Embryonic facial prominence (tissue), 1 donor: ENCODE results near the gene QKI.
"Not testable (repeated sequence)": the region's sequence is repeated elsewhere in the genome, so short reads cannot be mapped to it uniquely, and the experiment has no call there.

Experiments
- DNase-seq: peaks from one replicate; pipeline ENCODE4 v3.0.0-alpha.2; 2016; ENCODE audit errors: extremely low spot score

QKI gene

DNA sequence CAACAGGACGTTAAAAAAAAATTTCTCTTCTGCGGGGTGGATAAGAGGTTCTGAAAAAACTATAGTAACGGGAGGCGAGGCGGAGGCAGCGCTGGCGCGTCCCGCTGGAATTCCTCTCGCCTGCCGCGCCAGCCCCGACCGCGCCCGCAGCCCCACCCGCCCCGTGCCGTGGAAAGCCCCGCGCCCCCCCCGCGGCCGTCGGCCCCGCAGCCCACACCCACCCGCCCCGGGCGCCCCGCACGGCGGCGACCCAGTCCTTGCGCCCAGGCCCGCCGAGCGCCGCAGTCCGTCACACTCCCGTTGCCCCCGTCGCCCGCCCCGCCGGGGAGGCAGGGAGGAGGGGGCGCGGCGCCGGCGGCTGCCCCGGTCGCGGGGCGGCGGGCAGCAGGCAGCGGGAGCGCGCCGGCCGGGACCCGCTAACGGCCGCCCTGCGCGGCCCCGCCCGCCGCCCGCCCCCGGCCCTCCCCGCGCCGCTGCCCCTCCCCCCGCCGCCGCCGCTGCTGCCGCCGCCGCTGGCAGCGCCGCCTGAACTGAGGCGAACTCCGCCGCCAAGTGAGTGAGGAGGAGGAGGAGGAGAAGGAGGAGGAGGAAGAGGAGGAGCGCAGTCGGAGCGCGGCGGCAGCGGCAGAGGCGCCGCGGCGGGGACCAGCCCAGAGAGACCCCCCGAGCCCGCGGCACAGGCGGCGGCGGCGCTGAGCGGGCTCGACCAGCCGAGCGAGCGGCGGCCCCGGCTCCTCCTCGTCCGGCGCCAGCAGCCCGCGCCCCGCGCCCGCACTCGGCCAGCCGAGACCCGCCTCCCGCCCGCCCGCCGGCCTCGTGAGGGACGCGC lies at the start of gene QKI:
QKI (plus strand) TSS at position 602 of the 829 bp plus-strand sequence. CDS start 476 bp downstream, outside the sequence.
- DNase-seq = peak; percentile 77

DNA sequence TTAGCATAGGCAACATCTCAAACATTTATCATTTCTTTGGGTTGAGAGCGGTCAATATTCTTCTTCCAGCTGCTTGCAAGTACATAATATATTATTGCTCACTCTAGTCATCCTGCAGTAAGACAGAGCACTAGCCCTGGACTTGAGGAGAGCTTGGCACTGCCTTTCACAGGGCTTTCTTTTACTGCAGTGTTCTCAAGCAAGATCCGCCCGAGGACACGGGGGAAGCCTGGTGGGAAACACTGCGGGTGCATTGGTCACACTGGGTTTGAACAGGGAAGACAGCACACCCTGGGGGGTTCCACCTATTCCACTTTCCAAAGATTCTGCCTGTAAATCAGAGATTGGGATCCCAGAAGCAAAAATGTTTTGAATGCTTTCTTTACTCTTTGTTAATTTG lies 48.2 kb upstream of the QKI start:
- DNase-seq = no peak

DNA sequence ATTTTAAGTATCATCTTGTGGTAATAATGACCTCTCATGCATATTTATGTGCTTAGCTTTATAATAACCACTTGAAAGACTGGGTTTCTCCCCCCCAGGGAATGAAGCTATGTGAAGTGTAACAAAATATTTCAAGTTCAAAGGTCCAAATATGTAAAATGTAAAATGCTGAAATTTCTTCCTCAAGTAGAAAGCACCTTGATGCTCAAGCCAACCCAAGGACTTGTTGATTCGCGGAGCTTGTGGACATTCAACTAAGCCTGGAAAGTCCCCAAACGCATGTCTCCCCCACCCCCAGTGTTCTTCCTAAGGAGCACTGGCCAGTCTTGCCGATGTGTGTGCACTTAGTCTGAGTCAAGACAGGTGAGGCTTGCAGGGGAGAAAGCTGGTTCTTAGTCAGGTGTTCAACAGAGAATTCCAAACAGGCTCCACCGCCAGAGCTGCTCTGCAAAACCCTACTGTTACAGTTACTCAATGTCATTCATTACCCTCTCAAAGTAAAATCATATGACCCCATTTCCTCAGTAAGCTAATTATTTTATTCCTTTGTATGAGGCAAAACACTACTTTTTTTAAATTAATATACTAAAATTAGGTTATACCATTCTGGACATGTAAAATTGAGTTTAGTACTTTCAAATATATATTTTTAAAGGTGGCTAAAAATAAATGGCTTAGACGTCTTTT lies 46.9 kb upstream of the QKI start:
- no peak for DNase-seq

DNA sequence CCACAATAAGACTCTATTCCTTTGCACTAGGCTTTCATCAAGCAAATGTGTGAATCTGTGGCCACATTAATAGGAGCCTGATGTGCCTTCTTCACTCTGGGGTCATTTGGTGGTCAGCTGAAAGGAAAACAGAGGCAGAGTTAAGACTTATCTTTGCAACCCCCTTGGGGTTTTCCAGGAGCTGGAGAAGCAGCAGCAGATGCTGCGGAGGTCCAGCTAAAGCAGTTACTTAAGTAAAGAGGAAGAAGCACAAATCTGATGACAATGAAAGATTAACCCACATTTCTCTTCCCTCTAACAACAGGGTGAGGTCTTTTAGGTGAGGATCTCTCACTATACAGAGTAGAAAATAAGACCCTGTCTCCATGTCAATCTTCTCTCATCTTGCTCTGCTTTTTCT lies 45.4 kb upstream of the QKI start:
- DNase-seq = no peak

DNA sequence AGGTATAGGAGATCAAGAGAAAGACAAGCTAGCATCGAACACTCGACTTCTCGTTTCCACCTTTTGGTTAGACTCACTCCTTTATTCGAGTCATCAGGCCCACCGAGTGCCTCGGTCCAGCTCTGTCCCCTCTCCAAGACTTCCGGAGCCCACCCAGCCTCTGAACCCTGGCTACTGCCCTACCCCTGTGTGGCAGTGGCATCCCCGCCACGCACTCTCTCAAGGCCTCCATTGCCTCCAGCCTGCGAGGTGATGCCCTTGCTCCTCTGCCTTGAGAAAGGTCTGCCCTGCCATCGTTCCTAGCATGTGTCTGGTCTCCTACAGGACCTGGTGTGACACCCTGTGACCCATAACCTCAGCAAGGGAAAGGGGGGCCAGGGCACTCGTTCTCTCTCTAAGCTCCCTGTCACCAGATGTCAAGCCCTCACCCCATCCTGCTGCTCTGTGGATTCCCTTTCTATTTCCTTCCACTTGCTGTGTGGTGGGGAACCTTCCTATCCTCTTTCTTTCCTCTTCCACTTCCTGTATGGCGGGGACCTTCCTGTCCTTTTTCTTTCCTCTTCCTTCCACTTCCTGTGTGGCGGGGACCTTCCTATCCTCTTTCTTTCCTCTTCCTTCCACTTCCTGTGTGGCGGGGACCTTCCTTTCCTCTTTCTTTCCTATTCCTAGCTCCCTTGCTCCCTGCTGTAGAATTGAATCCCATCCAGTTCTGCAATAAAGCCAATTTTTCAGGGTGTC lies 44.7 kb upstream of the QKI start:
- DNase-seq = no peak

DNA sequence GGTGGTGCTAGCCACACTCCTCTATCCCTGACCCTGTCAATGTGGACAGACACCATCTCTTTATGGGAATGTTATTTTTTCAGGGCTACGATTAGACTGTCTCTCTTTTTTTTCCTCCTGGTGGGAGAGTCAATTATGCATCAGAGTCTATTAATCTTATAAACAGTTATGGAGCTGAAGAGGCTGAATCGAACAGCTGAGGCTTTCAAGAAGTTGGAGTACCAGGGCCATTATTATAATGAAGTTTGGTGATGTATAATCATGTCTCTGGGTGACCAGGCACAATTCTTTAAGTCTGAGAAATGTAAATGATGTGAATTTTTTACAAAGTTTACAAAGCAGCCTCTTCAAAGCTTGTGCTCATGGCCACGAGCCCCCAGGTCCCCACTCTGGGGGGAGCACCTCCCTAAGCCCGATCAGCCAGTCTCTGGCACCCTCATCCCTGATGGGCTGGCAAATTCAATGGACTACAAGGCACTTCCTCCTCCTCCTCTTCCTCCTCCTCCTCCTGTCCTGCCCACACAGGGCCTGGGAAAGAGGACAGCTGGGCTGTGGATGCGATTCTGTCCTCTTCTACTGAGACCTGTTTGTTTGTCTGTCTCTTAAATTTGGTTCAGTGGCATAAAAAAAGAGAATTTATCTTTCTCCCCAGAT lies 43.9 kb upstream of the QKI start:
- DNase-seq = no peak

DNA sequence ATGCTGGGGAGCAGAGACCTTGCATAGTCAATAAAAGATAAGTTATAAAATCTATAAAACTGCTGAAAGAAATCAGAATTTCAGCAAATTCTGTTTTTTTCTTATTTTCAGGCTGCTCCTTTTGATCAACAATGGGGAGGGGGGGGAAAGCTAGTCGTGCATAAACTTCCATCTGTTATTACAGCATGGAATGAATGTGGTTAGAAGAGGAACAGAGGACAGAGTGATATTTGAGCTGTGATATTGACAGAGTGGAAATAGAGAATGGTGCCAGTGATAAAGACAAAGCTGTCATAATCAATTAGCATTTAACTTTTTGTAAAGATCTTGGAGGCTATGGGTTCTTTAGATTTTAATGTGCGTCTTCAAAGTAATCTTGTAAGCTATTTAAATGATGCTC lies 43.4 kb upstream of the QKI start:
- no peak for DNase-seq

DNA sequence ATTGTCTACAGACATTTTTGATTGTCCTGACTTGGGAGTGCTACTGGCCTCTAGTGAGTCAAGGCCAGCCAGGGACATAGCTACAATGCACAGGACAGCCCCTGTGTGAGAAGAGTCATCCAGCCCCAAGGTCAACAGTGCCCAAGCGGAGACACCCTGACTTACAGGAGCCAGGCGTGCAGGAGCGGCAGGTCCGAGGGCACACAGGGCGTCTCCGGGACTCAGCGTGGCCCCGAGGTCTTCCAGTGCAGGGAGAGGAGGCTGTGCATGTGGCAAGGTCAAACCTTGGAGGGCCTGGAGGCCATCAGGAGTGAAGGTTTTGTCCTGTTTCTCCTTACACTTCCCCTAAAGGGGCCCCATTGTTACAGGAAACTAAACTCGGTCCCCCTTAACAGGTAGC lies 41.3 kb upstream of the QKI start:
- no peak for DNase-seq

DNA sequence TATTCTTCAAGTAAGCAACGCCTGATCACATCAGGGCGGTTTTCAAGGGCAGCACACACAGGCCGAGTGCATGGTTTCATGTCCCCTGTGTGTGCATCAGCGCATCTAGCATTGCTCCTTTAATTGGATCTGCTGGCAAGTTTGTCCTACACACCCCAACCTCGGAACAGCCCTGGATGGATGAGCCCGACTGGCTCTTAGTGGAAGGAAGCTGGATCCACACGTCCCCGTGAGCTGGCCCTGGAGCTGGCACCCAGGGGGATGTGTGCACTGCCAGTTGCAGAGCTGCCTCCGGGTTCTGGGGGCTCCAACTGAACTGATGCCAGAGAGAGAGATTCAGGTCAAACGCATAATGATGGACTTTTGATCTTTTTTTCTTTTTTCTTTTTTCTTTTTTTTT lies 39.2 kb upstream of the QKI start:
- no peak for DNase-seq

DNA sequence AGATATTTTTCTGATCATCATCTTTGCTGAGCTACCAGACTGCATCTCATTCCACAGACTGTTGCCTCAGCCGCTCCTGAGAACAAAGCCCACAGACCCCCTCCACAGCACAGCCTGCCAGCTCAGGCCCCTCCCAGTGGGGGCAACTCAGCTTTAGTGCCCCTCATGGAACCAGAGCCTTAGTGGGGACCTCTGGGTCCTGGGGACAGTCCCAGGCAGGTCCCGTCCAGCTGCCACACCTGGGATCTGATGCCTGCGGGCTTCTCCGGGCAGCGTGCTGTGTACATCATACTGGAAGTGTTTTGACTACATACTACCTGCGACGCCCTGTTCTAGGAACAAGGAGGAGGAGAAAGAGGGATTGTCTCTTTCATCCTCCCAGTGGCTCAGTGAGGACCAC lies 38.3 kb upstream of the QKI start:
- DNase-seq = no peak

DNA sequence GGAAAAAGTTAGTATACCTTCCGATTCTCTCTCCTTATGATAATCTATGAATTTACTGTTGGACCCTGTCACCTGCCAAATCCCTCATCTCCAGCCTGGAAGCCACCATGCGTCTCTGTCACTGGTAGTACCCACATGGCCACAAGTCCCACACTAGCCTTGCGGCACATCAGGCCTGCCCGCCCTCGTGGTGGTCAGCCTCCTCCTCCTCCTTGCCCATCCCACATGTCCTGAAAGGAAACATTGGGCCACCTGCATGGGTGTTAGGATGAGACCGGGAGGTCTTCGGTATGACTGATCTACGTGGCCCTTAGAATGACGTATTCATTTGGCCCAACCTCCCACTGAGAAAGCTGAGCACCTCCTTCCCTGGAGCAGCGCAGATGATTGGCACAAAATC lies 37.0 kb upstream of the QKI start:
- DNase-seq = no peak

DNA sequence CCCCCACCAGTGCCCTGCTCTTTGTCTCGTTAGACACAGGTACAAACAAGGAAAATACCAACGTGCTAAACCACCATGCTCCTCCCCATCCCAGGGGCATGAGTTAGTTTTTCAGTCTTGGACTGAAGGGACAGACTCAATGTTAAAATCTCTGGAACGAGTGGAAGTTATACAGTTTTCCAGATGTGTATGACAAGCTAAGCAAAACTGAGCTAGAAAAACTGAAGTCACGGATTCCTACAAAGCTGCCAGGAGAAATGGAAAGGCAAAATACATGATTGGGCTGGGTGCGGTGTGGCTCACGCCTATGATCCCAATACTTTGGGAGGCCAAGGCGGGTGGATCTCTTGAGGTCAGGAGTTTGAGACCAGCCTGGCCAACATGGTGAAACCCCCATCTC lies 34.3 kb upstream of the QKI start:
- DNase-seq = no peak

DNA sequence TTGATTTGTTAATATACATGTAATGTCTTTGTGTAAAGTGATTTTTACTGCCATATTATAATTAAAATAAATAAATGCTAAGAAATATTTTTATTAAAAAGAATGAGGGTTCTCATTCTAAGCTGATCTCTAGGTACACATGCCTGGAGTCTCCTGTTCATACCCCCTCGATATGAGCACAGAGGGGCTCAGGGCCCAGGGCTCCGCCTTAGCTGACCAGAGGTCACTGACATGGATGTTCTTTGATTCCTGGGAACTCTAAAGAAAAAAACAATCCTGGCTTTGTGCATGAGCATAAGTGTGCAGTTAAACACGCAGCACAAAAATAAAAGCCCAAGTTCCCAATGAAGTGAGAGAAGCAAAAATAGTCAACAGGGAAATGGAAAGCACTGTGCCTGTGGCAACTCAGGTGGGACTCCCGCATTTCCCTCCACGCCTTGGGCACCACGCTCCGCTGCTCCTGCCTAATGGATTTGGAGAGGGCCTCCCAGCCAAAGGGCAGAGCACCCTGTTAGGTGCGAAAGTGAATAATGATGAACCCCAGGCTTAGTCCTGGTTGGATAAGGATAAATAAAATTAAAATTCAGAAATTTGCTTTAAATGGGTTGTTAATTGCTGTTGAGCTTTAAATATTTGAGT lies 33.3 kb upstream of the QKI start:
- no peak for DNase-seq

DNA sequence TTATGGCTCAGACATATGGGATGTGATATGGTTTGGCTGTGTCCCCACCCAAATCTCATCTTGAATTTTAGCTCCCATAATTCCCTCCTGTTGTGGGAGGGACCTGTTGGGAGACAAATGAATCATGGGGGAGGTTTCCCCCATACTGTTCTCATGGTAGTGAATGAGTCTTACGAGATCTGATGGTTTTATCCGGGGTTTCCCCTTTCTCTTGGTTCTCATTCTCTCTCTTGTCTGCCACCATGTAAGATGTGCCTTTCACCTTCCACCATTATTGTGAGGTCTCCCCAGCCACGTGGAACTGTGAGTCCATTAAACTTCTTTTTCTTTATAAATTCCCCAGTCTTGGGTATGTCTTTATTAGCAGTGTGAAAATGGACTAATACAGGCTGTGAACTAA lies 31.1 kb upstream of the QKI start:
- DNase-seq = not testable (repeated sequence)

DNA sequence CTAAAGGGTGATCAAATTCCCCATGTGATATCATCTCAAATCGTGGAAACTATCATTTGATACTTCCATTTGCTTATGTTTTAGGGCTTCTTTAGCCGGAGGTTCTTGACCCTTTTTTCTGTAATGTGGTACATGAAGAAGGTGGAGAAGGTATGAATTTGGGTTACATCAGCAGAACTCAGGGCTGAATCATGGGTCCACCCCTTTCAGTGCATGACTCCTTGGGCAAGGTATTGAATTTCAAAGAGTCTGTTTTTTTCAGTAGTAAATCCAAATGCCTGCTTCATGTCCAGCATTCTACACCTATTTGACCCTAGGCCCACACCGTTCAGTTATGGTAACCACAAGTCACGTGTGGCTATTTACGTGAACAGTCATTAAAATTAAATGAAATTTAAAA lies 30.6 kb upstream of the QKI start:
- DNase-seq = no peak

DNA sequence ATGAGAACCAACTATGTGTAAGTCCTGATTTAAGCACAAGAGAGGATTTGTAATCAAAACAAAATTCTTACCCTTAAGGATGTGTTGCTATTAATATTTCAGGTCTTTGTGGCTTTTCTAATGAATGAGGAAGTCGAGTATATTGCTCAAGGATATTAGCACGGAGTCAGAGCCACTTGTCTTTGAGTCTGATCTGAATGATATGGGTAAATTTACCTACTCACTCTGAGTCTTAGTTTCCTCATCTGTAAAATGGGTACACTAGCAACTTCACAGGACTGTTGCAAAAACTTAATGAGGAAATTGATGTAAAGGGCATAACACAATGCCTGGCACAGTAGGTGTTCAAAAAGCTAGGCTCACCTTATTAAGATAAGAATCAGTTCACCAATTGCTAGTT lies 30.0 kb upstream of the QKI start:
- no peak for DNase-seq

DNA sequence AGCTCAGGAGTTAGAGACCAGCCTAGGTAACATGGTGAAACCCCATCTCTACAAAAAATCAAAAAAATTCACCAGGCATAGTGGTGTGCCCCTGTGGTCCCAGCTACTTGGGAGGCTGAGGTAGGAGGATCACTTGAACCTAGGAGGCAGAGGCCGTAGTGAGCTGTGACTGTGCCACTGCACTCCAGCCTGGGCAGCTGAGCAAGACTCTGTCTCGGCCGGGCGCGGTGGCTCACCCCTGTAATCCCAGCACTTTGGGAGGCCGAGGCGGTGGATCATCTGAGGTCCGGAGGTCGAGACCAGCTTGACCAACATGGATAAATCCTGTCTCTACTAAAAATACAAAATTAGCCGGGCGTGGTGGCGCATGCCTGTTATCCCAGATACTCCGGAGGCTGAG lies 29.0 kb upstream of the QKI start:
- DNase-seq = not testable (repeated sequence)

DNA sequence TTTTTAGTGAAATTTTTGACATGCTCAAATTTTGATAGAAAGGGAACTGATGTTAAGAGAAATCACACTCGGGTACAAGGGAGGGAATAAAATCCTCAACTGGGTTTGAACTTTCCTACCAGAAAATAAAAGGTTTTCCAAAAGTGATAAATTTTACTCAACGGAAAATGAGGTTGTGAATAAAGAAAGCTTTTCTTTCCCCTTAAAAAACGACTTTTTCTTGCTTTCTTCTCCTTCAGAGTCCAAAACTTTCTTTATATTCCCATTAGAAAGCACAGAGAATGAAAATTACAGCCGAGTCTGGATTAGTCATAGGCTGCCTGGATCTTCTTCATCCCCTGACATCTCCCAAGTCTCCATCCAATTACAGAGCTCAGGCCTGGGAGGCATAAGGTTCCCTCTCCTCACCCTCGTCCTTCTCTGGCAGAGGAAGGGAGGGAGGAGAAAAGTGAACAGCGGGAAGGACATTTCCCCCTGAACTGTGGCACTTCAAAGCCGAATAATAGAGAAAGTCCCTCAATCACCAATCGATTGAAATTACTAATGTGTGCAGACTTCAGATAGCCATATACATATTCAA lies 28.1 kb upstream of the QKI start:
- no peak for DNase-seq

DNA sequence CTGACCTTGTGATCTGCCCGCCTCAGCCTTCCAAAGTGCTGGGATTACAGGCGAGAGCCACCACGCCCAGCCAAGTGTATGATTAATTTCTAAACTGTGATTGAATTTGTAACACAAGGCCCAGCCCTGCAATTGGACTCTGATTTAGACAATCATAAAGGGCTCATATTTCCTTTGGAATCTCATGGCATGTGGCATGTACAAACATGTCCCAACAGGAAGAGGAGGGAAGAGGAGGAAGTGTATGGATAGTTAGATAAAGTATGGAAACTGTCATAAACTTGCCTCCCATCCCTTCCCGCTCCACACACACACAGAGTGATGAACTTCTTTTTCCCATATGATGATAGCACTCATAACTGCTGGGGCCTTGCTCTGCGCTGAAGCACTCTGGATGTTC lies 27.2 kb upstream of the QKI start:
- no peak for DNase-seq

DNA sequence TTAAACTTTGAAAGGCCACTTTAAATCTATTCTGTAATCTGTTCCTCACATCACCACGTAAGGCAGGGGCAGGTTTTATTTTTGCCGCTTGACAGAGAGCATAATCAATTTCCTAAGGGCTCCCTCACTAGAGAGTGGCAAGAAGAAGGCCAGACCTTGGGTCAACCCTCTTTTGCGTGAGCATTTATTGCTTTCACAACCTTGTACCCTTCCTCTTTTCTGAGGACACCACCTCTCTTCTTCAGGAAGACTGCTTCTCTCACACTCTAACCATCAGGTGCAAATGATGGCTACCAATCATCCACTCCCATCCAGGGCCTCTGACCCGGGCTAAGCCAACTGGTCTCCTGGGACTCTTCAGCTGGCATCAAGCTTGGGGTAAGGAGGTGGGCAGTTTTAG lies 25.2 kb upstream of the QKI start:
- DNase-seq = no peak

DNA sequence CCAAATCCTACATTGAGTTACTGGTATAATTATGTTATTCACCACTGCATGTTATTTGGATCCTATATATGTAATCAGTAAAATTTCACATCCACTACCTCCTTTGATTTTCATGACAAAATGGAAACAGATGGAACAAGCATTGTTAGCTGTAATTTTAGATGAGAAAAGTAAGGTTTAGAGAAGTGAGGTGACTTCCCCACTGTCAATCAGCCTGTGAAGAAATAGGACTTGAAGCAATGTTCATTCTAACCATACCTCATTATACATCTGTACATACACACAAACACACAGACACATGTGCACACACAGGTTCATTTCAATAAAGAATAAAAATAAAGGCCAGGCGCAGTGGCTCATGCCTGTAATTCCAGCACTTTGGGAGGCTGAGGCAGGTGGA lies 23.7 kb upstream of the QKI start:
- DNase-seq = no peak
